Measurements from ENCODE around the gene IL17RA. TPM values are rescaled to one million over a fixed set of nuclear protein-coding genes. Genes with fewer than 3 reads are reported as not detected.
"Not testable (repeated sequence)": the region's sequence is repeated elsewhere in the genome, so short reads cannot be mapped to it uniquely, and the experiment has no call there.

IL17RA gene
- total RNA-seq, 4 donors from 2014 or later, result 17.8 to 24.6 (median 20.0) TPM

GRCh38 chr22:17143101-17143500 lies 58.3 kb downstream of the IL17RA start:
- H3K36me3 ChIP-seq, result peaks cover 0 to 86% (median 0%) of the 10 kb centered on the region in 3 donors
- no peaks in the 10 kb centered on the region for H3K9me3 ChIP-seq
- no peak overlapping the region for H3K27ac ChIP-seq
- no peak for DNase-seq (ENCODE audit: low spot score in 2 of 2)
- no peaks in the 10 kb centered on the region for H3K27me3 ChIP-seq
- no peaks in the 10 kb centered on the region for H3K4me1 ChIP-seq
- TF ChIP-seq POLR2A (IDR thresholded peaks at IDR 0.05), result no peak
- no peak for TF ChIP-seq EP300 (IDR thresholded peaks at IDR 0.05)
- no peak for TF ChIP-seq CTCF (IDR thresholded peaks at IDR 0.05)
- H3K4me3 ChIP-seq, result no peak overlapping the region
- WGBS, 2 donors, result 84 to 91% methylated on average over 9 of the region's 9 CpGs

GRCh38 chr22:17143826-17144225 lies 59.0 kb downstream of the IL17RA start:
- Histone ChIP-seq H3K27ac (no peak overlapping the region), H3K4me3 (no peak overlapping the region), H3K27me3 (no peaks in the 10 kb centered on the region), H3K9me3 (no peaks in the 10 kb centered on the region), H3K4me1 (no peaks in the 10 kb centered on the region), H3K36me3 (peaks cover 0 to 84% (median 0%) of the 10 kb centered on the region in 3 donors)
- no peak for TF ChIP-seq CTCF (IDR thresholded peaks at IDR 0.05)
- no peak for TF ChIP-seq EP300 (IDR thresholded peaks at IDR 0.05)
- no peak for TF ChIP-seq POLR2A (IDR thresholded peaks at IDR 0.05)
- 86 to 89% methylated on average over 8 of the region's 8 CpGs for WGBS, 2 donors
- no peak for DNase-seq (ENCODE audit: low spot score in 2 of 2)

GRCh38 chr22:17145021-17145680 lies 60.4 kb downstream of the IL17RA start:
- 84 to 88% methylated on average over 7 to 8 of the region's 8 CpGs for WGBS, 2 donors

GRCh38 chr22:17147458-17147857 lies 62.7 kb downstream of the IL17RA start:
- H3K4me1 ChIP-seq; DNase-seq (ENCODE audit: low spot score in 2 of 2); H3K27ac ChIP-seq; H3K27me3 ChIP-seq; H3K4me3 ChIP-seq; H3K9me3 ChIP-seq: not testable (repeated sequence)
- WGBS, 2 donors, result 94 to 97% methylated on average over 30 of the region's 30 CpGs
- H3K36me3 ChIP-seq, result peaks cover 0 to 56% (median 0%) of the 10 kb centered on the region in 3 donors

More at GRCh38 chr22:17145021-17145680, 60.4 kb downstream of the IL17RA start:
- Histone ChIP-seq H3K9me3 (no peaks in the 10 kb centered on the region), H3K27me3 (no peaks in the 10 kb centered on the region), H3K4me1 (no peaks in the 10 kb centered on the region), H3K36me3 (peaks cover 0 to 79% (median 0%) of the 10 kb centered on the region in 3 donors), H3K27ac (no peak overlapping the region), H3K4me3 (no peak overlapping the region)
- no peak for DNase-seq (ENCODE audit: low spot score in 2 of 2)
- TF ChIP-seq EP300 (IDR thresholded peaks at IDR 0.05), result no peak
- TF ChIP-seq CTCF (IDR thresholded peaks at IDR 0.05), result no peak
- TF ChIP-seq POLR2A (IDR thresholded peaks at IDR 0.05), result no peak

- WGBS, 2 donors, result 90 to 91% methylated on average over 9 of the region's 9 CpGs
- no peak for DNase-seq (ENCODE audit: low spot score in 2 of 2)
Measured at GRCh38 chr22:17149076-17149815, 64.4 kb downstream of the IL17RA start.

More at GRCh38 chr22:17149076-17149815, 64.4 kb downstream of the IL17RA start:
- no peaks in the 10 kb centered on the region for H3K9me3 ChIP-seq
- H3K4me1 ChIP-seq, result peaks cover 0 to 12% (median 0%) of the 10 kb centered on the region in 4 donors
- H3K36me3 ChIP-seq, result peaks cover 0 to 38% (median 0%) of the 10 kb centered on the region in 3 donors
- H3K27ac ChIP-seq, result no peak overlapping the region
- no peak for TF ChIP-seq EP300 (IDR thresholded peaks at IDR 0.05)
- TF ChIP-seq CTCF (IDR thresholded peaks at IDR 0.05), result no peak
- TF ChIP-seq POLR2A (IDR thresholded peaks at IDR 0.05), result no peak
- H3K4me3 ChIP-seq, result no peak overlapping the region
- H3K27me3 ChIP-seq, result no peaks in the 10 kb centered on the region

Data from tibial nerve (tissue), 4 donors.